ENCODE data around the gene RNF217.

GRCh38 chr6:124955108-124955856 lies 7.0 kb upstream of the RNF217 start:
- TF ChIP-seq EZH2 (IDR thresholded peaks at IDR 0.05; ENCODE audit: low read length), result no peak
- TF ChIP-seq, protein P1, sequence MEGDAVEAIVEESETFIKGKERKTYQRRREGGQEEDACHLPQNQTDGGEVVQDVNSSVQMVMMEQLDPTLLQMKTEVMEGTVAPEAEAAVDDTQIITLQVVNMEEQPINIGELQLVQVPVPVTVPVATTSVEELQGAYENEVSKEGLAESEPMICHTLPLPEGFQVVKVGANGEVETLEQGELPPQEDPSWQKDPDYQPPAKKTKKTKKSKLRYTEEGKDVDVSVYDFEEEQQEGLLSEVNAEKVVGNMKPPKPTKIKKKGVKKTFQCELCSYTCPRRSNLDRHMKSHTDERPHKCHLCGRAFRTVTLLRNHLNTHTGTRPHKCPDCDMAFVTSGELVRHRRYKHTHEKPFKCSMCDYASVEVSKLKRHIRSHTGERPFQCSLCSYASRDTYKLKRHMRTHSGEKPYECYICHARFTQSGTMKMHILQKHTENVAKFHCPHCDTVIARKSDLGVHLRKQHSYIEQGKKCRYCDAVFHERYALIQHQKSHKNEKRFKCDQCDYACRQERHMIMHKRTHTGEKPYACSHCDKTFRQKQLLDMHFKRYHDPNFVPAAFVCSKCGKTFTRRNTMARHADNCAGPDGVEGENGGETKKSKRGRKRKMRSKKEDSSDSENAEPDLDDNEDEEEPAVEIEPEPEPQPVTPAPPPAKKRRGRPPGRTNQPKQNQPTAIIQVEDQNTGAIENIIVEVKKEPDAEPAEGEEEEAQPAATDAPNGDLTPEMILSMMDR (optimal IDR thresholded peaks at IDR 0.05 in 1 of 3, IDR thresholded peaks at IDR 0.05 in 1 of 3, conservative IDR thresholded peaks at IDR 0.05 in 1 of 3; ENCODE audit: extremely low read depth in 1 of 3, insufficient read depth in 2 of 3, low read length in 3 of 3), result no peak
